NB4 (cell line): Measurements from ENCODE around the gene NXPH1.

Experiments
- CTCF ChIP-seq: IDR thresholded peaks from one replicate; pipeline ENCODE4 v1.5.1; 2012; ENCODE audit warnings: low read depth, low read length
- MAX ChIP-seq: IDR thresholded peaks from 2 replicates; pipeline ENCODE4 v1.6.1; 2011; ENCODE audit warnings: low read depth, low read length
- MYC ChIP-seq: IDR thresholded peaks from 2 replicates; pipeline ENCODE4 v1.6.1; 2011; ENCODE audit warnings: low read depth, low read length
- POLR2A ChIP-seq: IDR thresholded peaks from 2 replicates; pipeline ENCODE4 v1.6.1; 2011; ENCODE audit warnings: mild to moderate bottlenecking; ENCODE audit not compliant: insufficient read length; ENCODE audit errors: extremely low read depth

GRCh38 chr7:8441106-8441965 is 7.9 kb downstream of the NXPH1 start:
- TF ChIP-seq CTCF = no peak
- TF ChIP-seq MAX = no peak
- TF ChIP-seq POLR2A = no peak
- no peak for TF ChIP-seq MYC
